GM19043 (cell line): Measurements from ENCODE around the gene ODF4.

Source experiments
- ATAC-seq: cut with Tn5 transposase; IDR thresholded peaks from one replicate; pipeline ENCODE4 v1.9.1; 2021; ENCODE audit warnings: low read depth; ENCODE audit not compliant: unreplicated experiment

Gene ODF4, protein sequence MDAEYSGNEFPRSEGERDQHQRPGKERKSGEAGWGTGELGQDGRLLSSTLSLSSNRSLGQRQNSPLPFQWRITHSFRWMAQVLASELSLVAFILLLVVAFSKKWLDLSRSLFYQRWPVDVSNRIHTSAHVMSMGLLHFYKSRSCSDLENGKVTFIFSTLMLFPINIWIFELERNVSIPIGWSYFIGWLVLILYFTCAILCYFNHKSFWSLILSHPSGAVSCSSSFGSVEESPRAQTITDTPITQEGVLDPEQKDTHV

GRCh38 chr17:8339540-8339939 is at the start of gene ODF4:
TSS of gene ODF4 (plus strand) at chr17:8339840. CDS start at chr17:8340052, 212 bp downstream.
- ATAC-seq, result no peak

GRCh38 chr17:8290043-8290442 is 49.6 kb upstream of the ODF4 start:
- ATAC-seq, result no peak

DNA sequence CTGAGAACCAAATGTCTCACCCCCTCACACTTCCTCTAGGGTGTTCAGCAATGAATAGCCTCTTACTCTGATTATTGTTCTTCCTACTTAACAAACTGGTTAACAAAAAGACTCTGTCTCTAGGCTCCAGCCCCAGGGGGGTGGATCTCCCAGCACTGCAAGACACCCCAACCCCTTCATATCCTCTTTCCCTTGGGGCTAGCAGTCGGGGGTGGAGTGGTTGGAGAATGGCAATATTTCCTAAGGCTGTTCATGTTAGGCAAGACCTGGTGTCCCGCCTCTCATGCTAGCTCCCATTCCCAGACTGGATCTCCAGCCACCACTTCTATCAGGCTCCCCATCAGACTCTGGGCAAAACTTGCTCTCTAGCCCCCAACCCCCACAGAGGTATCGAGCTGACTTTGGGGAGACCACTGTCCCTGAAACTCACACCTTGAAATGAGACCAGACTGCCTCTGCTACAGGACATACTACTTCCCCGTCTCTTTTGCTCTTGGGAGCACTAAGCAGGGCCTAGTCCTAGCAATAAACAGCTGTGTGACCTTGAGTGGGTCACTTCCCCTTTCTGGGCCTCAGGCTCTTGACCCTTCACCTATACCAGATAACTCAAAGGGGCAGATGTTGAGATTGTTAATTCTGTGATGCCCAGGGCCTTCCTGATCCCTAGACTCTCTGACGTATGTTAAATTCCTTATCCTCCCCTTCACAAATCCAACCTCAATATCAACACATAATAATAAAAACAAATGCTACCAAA is 46.8 kb upstream of the ODF4 start:
- ATAC-seq, result no peak

GRCh38 chr17:8294361-8294760 is 45.3 kb upstream of the ODF4 start:
- ATAC-seq, result no peak

DNA sequence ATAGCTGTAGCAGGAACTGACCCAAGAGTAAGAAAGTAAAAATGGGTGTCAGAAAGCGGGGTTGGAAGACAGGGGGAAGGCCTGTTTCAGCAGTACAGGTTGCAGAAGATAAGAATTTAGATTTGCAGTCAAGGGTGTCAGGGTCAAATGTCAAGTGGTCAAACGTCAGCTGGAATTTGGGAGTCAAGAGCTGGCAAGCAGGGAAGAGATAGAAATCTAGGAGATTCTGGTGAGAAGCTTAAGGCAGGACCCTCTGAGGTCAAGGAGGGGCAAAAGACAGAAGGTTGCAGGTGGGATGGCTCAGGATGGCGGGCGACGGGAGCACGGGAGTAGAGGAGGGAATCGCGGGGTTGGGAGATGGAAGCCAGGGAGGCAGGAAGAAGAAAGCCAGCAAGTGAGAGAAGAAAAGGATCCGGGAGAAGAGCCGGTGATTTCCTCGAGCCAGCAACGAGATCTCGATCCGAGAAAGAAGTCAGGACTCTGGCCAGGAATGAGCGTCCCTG is 44.8 kb upstream of the ODF4 start:
- ATAC-seq, result no peak

- no peak for ATAC-seq
Observed at GRCh38 chr17:8300226-8300625, 39.4 kb upstream of the ODF4 start.

- no peak for ATAC-seq
Observed at GRCh38 chr17:8300627-8301242, 38.9 kb upstream of the ODF4 start.

DNA sequence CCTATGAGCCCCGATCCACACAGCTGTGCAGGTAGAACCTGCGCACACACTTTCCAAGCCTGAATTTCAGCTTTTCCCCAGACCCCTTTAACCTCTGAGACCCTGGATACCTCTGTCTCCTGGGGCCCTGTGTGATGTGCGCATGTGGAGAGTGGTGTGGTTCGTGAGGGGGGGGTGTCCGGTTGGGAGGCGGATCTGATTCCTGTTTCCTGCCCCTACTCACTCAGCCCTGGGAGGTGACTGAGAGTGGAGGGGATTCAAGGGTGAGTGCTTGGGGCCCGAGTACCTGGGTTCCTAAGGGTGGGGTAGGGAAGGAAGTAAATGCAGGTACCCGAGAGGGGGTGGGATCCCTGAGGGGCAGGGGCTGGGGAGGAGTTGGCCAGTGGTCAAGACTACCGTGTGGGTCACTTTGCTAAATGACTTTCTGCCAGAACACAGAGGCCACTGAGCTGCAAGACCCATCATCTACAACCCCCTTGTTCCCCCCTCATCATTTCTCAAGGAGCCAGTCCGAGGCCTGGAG is 29.0 kb upstream of the ODF4 start:
- no peak for ATAC-seq

DNA sequence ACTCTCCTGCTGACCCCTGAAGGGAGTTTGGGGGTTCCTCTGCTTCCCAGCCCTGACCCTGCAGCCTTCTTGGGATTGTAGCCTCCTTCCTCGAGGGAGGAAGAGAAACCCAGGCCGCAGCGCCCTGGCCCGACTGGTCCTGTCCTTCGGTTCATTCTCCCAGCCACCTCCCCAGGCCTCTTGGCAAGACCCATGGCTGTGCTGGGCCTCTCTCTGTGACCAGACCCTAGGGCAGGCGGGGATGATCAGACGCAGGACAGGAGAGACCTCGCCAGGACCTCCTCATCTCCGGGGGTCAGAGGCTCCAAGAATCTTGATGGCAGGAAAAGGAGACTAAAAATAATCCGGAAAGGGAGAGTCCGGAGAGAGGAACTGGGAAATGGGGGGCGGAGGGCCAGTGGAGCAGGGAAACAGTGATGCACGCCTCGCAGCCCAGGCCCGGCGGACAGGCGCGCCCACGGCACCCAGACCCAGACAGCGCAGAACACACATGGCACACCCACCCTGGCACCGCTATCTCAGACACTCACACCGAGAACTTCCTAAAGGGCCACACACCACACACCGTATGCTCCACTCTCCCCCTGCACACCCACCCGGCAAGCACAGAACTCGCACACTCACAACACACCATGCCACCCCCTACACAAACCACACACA is 28.4 kb upstream of the ODF4 start:
- ATAC-seq, result no peak

- no peak for ATAC-seq
Observed at GRCh38 chr17:8312251-8312650, 27.4 kb upstream of the ODF4 start.

GRCh38 chr17:8312726-8313600 is 26.7 kb upstream of the ODF4 start:
- ATAC-seq, result no peak

DNA sequence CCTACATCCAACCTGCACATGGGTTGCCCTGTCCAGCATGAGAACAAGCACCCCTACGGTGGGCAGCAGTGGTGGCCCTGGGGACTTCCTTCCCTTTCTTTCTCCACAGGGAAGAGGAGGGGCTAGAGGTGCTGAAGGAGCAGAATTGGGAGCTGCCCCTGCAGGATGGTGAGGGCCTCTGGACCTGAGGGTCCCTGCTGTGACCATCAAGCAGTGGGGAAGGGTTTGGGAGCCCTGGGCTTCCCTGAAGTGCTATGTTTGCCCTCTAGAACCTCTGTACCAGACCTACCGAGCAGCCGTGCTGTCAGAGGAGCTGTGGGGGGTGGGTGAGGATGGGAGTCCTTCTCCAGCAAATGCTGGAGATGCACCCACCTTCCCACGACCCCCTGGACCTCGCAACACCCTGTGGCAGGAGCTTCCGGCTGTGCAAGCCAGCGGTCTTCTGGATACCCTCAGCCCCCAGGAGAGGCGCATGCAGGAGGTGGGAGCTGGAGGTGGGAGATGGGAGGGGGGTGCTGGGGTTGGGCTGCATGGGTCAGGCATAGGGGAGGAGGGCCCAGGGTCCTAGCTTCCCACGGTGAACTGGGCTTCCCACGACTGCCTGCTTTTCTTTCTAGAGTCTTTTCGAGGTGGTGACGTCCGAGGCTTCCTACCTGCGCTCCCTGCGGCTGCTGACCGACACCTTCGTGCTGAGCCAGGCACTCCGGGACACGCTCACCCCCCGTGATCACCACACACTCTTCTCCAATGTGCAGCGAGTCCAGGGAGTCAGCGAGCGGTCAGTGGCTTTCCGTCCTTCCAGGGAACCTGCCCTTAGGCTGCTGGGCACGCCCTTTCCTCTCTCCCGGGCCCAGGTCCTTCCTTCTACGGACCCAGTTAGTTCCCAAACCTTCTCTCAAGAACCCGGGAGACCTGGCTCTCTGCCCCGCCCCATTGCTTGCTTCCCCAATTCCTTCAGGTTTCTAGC is 24.6 kb upstream of the ODF4 start:
- ATAC-seq, result no peak

DNA sequence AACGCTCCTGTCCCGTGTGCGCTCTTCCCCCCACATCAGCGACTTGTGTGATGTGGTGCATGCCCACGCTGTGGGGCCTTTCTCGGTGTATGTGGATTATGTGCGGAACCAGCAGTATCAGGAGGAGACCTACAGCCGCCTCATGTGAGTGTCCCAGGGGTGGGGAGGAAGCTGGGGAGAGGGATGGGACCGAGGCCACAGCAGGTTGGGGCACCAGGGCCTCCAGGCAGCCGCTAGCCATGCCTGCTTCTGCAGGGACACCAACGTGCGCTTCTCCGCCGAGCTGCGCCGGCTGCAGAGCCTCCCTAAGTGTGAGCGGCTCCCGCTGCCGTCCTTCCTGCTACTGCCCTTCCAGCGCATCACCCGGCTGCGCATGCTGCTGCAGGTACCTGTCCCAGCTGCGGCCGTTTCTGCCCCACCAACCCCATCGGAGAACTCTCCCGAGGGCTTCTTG is 23.8 kb upstream of the ODF4 start:
- no peak for ATAC-seq

GRCh38 chr17:8318010-8318935 is 21.4 kb upstream of the ODF4 start:
- no peak for ATAC-seq

DNA sequence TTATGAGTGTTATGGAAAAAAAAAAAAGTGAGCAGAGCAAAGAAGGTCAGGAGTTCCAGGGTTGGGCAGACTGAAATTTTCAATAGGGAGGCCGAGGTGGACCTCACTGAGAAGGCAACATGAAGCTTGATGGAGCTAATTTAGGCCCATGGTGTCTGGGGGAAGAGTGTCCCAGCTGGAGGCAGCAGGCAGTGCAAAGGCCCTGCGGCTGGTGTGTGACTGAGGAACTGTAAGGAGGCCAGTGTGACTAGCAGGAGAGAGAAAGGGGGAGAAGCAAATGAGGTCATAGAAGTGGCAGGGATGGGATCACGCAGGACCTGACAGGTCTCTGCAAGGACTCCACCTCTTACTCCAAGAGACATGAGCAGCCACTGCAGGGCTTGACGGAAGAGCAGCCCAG is 19.4 kb upstream of the ODF4 start:
- no peak for ATAC-seq

DNA sequence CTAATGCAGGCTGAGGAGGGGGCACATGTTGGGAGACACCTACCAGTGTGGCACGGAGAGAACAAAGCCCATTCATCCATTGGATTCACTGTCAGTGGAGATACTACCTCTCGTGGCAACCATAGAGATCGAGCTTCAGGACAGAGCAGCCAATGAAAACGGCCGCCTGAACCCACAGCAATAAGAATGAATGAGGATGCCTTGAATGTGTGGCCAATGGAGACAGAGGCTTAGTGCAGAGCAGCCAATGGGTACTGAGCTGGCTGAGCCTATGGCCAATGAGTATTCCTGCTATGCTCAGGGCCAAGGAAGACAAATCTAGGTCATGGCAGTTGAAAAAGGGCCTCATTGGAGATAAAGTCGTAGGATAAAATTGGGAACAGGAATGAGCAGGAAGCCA is 18.6 kb upstream of the ODF4 start:
- ATAC-seq, result no peak

DNA sequence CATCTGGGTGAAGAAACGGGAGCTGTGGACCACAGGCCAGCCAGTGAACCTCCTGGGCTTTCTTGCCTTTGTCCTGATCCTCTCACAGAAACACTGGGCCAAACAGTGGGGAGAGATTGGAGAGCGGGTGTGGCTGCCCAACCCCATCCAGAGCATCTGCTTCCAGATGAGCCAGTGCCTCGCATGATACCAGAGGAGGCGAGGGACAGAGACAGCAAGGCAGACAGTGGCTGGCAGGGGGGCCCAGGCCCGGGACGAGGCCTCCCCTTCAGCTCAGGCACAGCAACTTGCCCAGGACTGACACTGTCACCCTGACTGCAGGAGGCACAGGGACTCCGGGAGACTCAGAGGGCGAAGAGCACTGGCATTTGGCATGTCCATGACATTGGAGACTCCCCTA is 17.6 kb upstream of the ODF4 start:
- no peak for ATAC-seq

DNA sequence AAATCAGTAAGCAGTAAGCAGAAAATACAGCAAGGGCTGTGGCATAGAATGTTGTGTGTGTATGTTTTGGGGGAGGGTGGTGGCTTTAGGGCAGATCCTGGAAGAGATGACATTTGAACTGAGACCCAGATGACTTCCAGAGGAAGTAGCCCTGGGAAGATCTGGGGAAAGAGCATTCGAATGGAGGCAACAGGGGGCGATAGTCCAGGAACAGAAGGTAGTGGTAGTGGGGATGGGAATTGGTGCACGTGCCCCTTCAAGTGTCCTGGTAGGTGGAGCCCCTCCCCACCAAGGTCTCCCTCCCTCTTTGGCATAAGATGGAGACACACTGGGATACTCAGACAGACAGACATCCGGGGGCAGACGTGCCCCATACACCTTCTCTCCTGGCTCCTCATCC is 15.5 kb upstream of the ODF4 start:
- no peak for ATAC-seq
